DOHH2 (cell line): ENCODE data around the gene STAT5A.

Source experiments
- H3F3A ChIP-seq: fragments of 200-600 bp; sonication (generic), shearing (Covaris generic); 2 replicates; pipeline ENCODE4 v1.6.0; 2016; ENCODE audit warnings: antibody characterized with exemption, mild to moderate bottlenecking; ENCODE audit not compliant: control insufficient read depth, insufficient read depth
- H3K27ac ChIP-seq: fragments of 200-600 bp; sonication (generic); 2 replicates; pipeline ENCODE4 v1.5.1; 2014; ENCODE audit warnings: low read depth, mild to moderate bottlenecking, low read length, moderate library complexity
- H3K27me3 ChIP-seq: fragments of 200-600 bp; sonication (generic); 2 replicates; pipeline ENCODE4 v1.6.1; 2014; ENCODE audit warnings: mild to moderate bottlenecking, low read length, mixed read lengths; ENCODE audit not compliant: control insufficient read depth
- H3K36me3 ChIP-seq: fragments of 200-600 bp; sonication (generic); 2 replicates; pipeline ENCODE4 v1.6.1; 2014; ENCODE audit warnings: mild to moderate bottlenecking, low read length, moderate library complexity, mixed read lengths; ENCODE audit not compliant: control insufficient read depth
- H3K4me1 ChIP-seq: fragments of 200-600 bp; sonication (generic); 2 replicates; pipeline ENCODE4 v1.6.1; 2014; ENCODE audit warnings: mild to moderate bottlenecking, low read length, mixed read lengths; ENCODE audit not compliant: control insufficient read depth
- H3K4me2 ChIP-seq: fragments of 200-600 bp; sonication (generic); 2 replicates; pipeline ENCODE4 v1.6.0; 2014; ENCODE audit warnings: mild to moderate bottlenecking, low read length, moderate library complexity
- H3K4me3 ChIP-seq: fragments of 200-600 bp; sonication (generic); 2 replicates; pipeline ENCODE4 v1.5.1; 2014; ENCODE audit warnings: mild to moderate bottlenecking, low read length, mixed read lengths
- H3K79me2 ChIP-seq: fragments of 200-600 bp; sonication (generic); 2 replicates; pipeline ENCODE4 v1.6.1; 2014; ENCODE audit warnings: mild to moderate bottlenecking, low read length, mixed read lengths; ENCODE audit not compliant: control insufficient read depth
- H3K9me2 ChIP-seq: fragments of 200-600 bp; sonication (generic); replicated peaks from 2 replicates; pipeline ENCODE4 v1.6.1; 2014; ENCODE audit warnings: mild to moderate bottlenecking, low read length, mixed read lengths; ENCODE audit not compliant: control insufficient read depth
- H3K9me3 ChIP-seq: fragments of 200-600 bp; sonication (generic); 2 replicates; pipeline ENCODE4 v1.6.1; 2014; ENCODE audit warnings: antibody characterized with exemption, low read length, mixed read lengths; ENCODE audit not compliant: control insufficient read depth, insufficient read depth
- H4K20me1 ChIP-seq: fragments of 200-600 bp; sonication (generic); 2 replicates; pipeline ENCODE4 v1.6.0; 2014; ENCODE audit warnings: low read depth, mild to moderate bottlenecking, antibody characterized with exemption, low read length, moderate library complexity; ENCODE audit not compliant: control insufficient read depth, insufficient read depth
- EZH2phosphoT487 ChIP-seq: fragments of 200-600 bp; sonication (generic); IDR thresholded peaks from 2 replicates; pipeline ENCODE4 v1.6.1; 2017; ENCODE audit warnings: borderline replicate concordance, mild to moderate bottlenecking, antibody characterized with exemption, low read length, moderate library complexity, mixed read lengths
- TF ChIP-seq, protein P1 (sequence below): fragments of 200-600 bp; sonication (generic); IDR thresholded peaks from one replicate; pipeline ENCODE4 v1.5.1; 2014; ENCODE audit warnings: antibody characterized with exemption, mild to moderate bottlenecking, low read depth, low read length; ENCODE audit not compliant: poor library complexity, severe bottlenecking

STAT5A gene

DNA sequence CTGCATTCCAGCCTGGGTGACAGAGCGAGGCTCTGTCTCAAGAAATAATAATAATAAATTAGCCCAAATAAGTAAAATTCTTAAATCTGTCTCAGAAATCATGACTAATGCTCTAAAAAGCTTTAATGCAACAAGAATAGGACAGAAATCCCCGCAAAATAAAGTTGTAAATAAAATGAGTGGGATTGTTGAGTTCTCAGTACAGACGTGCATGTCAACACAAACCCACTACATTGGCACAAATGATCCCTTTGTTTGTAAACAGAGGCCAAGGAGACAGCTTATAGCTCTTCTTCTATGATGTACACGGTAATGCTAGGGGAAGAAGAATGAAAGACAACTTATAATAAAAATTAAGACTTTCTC, 18.1 kb upstream of the STAT5A start:
- Histone ChIP-seq H3K4me1 (peaks cover 69% of the 10 kb centered on the region), H3K4me2 (no peak overlapping the region), H3K36me3 (peaks cover 29% of the 10 kb centered on the region), H3F3A (peaks cover 5% of the 10 kb centered on the region), H3K9me3 (peaks cover 4% of the 10 kb centered on the region; the same call in 1 of the 2 replicates), H3K4me3 (no peak overlapping the region), H3K27me3 (no peaks in the 10 kb centered on the region), H4K20me1 (no peaks in the 10 kb centered on the region), H3K9me2 (no peaks in the 10 kb centered on the region), H3K27ac (no peak overlapping the region), H3K79me2 (peaks cover 95% of the 10 kb centered on the region)
- TF ChIP-seq, protein P1, sequence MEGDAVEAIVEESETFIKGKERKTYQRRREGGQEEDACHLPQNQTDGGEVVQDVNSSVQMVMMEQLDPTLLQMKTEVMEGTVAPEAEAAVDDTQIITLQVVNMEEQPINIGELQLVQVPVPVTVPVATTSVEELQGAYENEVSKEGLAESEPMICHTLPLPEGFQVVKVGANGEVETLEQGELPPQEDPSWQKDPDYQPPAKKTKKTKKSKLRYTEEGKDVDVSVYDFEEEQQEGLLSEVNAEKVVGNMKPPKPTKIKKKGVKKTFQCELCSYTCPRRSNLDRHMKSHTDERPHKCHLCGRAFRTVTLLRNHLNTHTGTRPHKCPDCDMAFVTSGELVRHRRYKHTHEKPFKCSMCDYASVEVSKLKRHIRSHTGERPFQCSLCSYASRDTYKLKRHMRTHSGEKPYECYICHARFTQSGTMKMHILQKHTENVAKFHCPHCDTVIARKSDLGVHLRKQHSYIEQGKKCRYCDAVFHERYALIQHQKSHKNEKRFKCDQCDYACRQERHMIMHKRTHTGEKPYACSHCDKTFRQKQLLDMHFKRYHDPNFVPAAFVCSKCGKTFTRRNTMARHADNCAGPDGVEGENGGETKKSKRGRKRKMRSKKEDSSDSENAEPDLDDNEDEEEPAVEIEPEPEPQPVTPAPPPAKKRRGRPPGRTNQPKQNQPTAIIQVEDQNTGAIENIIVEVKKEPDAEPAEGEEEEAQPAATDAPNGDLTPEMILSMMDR = no peak
- TF ChIP-seq EZH2phosphoT487 = no peak

DNA sequence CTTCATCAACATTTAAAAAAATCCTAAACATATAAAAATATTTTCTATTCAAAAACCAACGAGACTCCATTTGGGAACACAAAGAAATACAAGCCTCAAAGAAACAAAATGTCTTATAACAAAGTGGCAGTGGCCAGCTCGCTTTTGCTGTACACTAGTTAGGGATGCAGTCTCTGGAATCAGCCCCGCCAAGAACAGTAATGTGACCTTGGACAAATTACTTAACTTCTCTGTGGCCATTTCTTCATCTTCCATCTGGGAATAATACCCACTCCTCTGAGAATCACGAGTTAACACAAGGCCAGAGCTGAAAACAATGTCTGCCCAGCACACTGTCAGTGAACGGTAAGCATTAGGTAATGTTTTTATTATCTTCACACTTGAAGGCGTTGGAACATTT, 17.7 kb upstream of the STAT5A start:
- Histone ChIP-seq H3K4me3 (no peak overlapping the region), H3K4me2 (peak overlapping the region; percentile 93), H3K36me3 (peaks cover 30% of the 10 kb centered on the region), H3K79me2 (peaks cover 95% of the 10 kb centered on the region), H3K9me3 (no peaks in the 10 kb centered on the region), H3K9me2 (no peaks in the 10 kb centered on the region), H3K4me1 (peaks cover 65% of the 10 kb centered on the region), H3K27me3 (no peaks in the 10 kb centered on the region), H3K27ac (no peak overlapping the region), H4K20me1 (no peaks in the 10 kb centered on the region), H3F3A (peaks cover 5% of the 10 kb centered on the region)
- no peak for TF ChIP-seq EZH2phosphoT487
- TF ChIP-seq, protein P1 = no peak

DNA sequence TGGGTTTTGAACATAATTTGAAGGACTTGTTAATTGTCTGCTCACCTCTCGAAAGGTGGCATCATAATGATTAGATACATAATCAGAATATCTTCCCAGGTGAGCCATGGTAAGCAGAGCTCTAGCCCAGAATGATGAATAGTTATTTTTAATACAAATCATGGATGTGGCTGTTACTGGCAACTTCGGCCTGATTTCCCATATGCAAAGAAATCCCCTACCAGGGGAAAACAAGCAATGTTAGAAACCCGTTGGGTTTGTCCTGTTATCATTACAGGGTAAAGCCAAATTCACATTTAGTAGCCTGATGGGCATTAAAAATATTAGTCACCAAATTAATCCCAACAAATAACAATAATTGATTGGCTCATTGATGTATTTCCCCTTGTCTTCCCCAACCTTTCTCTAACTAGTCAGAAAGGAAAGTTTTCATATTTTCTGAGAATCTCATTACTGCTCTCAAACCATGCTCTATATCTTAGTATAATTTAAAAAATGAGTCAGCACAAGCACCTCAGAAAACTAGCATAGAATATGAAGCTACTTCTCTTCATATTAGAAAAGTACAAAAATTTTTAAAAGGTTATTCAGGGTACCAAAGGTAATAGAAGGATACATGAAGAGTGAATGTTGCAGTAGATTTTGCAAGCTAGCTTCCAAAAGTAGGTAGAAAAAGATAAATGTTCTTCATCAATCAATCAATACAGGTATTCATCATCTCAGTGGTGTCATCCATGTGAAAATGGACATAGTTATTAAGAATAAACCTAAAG, 17.1 kb upstream of the STAT5A start:
- peak overlapping the region; percentile 29 for H3K27ac ChIP-seq
- peak overlapping the region; percentile 93 for H3K4me2 ChIP-seq
- no peak for TF ChIP-seq EZH2phosphoT487
- TF ChIP-seq, protein P1 = no peak
- H3F3A ChIP-seq = peaks cover 5% of the 10 kb centered on the region
- peaks cover 64% of the 10 kb centered on the region for H3K4me1 ChIP-seq
- H3K36me3 ChIP-seq = peaks cover 29% of the 10 kb centered on the region
- peaks cover 94% of the 10 kb centered on the region for H3K79me2 ChIP-seq
- H3K9me2 ChIP-seq = no peaks in the 10 kb centered on the region
- H3K9me3 ChIP-seq = no peaks in the 10 kb centered on the region
- H4K20me1 ChIP-seq = no peaks in the 10 kb centered on the region
- H3K4me3 ChIP-seq = peak overlapping the region; percentile 93
- no peaks in the 10 kb centered on the region for H3K27me3 ChIP-seq
